ENCODE data around the gene HCN4.

Gene HCN4

GRCh38 chr15:73389971-73390544 lies 21.3 kb upstream of the HCN4 start:
- H2AFZ ChIP-seq (ENCODE audit: low read depth, low read length), result no peak overlapping the region
- no peak overlapping the region for H3K9ac ChIP-seq (ENCODE audit: low read length)
- no peak overlapping the region for H3K27ac ChIP-seq (ENCODE audit: low read length)
- H3K4me3 ChIP-seq (ENCODE audit: low read length), result no peak overlapping the region
- H3K9me3 ChIP-seq (ENCODE audit: insufficient read depth, low read length), result no peaks in the 10 kb centered on the region
- no peaks in the 10 kb centered on the region for H3K36me3 ChIP-seq (replicated peaks; ENCODE audit: low read depth, low read length)
- H3K4me1 ChIP-seq (ENCODE audit: low read length), result no peaks in the 10 kb centered on the region
- H4K20me1 ChIP-seq (ENCODE audit: insufficient read depth, low read length), result no peaks in the 10 kb centered on the region
- no peaks in the 10 kb centered on the region for H3K79me2 ChIP-seq (ENCODE audit: low read length)
- peaks cover 31% of the 10 kb centered on the region for H3K27me3 ChIP-seq (ENCODE audit: low read depth, low read length)
- no peak overlapping the region for H3K4me2 ChIP-seq (ENCODE audit: low read length)
- TF ChIP-seq CTCF (IDR thresholded peaks at IDR 0.05; ENCODE audit: low read depth, low read length) (no peak), EZH2phosphoT487 (IDR thresholded peaks at IDR 0.05; ENCODE audit: low read depth) (no peak)

- Histone ChIP-seq H3K4me1 (ENCODE audit: low read length) (no peaks in the 10 kb centered on the region), H3K9me3 (ENCODE audit: insufficient read depth, low read length) (no peaks in the 10 kb centered on the region), H2AFZ (ENCODE audit: low read depth, low read length) (no peak overlapping the region), H3K9ac (ENCODE audit: low read length) (no peak overlapping the region), H3K4me2 (ENCODE audit: low read length) (no peak overlapping the region), H4K20me1 (ENCODE audit: insufficient read depth, low read length) (no peaks in the 10 kb centered on the region), H3K27me3 (ENCODE audit: low read depth, low read length) (peaks cover 31% of the 10 kb centered on the region), H3K27ac (ENCODE audit: low read length) (no peak overlapping the region), H3K79me2 (ENCODE audit: low read length) (no peaks in the 10 kb centered on the region), H3K36me3 (replicated peaks; ENCODE audit: low read depth, low read length) (no peaks in the 10 kb centered on the region), H3K4me3 (ENCODE audit: low read length) (no peak overlapping the region)
- TF ChIP-seq CTCF (IDR thresholded peaks at IDR 0.05; ENCODE audit: low read depth, low read length) (no peak), EZH2phosphoT487 (IDR thresholded peaks at IDR 0.05; ENCODE audit: low read depth) (no peak)
Measured at GRCh38 chr15:73389539-73389938, 20.8 kb upstream of the HCN4 start.

- Histone ChIP-seq H3K4me3 (ENCODE audit: low read length) (no peak overlapping the region), H2AFZ (ENCODE audit: low read depth, low read length) (no peak overlapping the region), H3K9ac (ENCODE audit: low read length) (no peak overlapping the region), H3K4me2 (ENCODE audit: low read length) (no peak overlapping the region), H3K27ac (ENCODE audit: low read length) (no peak overlapping the region), H4K20me1 (ENCODE audit: insufficient read depth, low read length) (no peaks in the 10 kb centered on the region), H3K79me2 (ENCODE audit: low read length) (no peaks in the 10 kb centered on the region), H3K36me3 (replicated peaks; ENCODE audit: low read depth, low read length) (no peaks in the 10 kb centered on the region), H3K9me3 (ENCODE audit: insufficient read depth, low read length) (no peaks in the 10 kb centered on the region), H3K27me3 (ENCODE audit: low read depth, low read length) (peaks cover 34% of the 10 kb centered on the region), H3K4me1 (ENCODE audit: low read length) (no peaks in the 10 kb centered on the region)
- TF ChIP-seq EZH2phosphoT487 (IDR thresholded peaks at IDR 0.05; ENCODE audit: low read depth), result no peak
- no peak for TF ChIP-seq CTCF (IDR thresholded peaks at IDR 0.05; ENCODE audit: low read depth, low read length)
Measured at GRCh38 chr15:73388256-73388781, 19.6 kb upstream of the HCN4 start.

GRCh38 chr15:73387507-73388255 lies 18.9 kb upstream of the HCN4 start:
- H3K36me3 ChIP-seq (replicated peaks; ENCODE audit: low read depth, low read length), result no peaks in the 10 kb centered on the region
- H3K27ac ChIP-seq (ENCODE audit: low read length), result no peak overlapping the region
- no peaks in the 10 kb centered on the region for H3K79me2 ChIP-seq (ENCODE audit: low read length)
- H2AFZ ChIP-seq (ENCODE audit: low read depth, low read length), result no peak overlapping the region
- no peak for TF ChIP-seq EZH2phosphoT487 (IDR thresholded peaks at IDR 0.05; ENCODE audit: low read depth)
- no peak for TF ChIP-seq CTCF (IDR thresholded peaks at IDR 0.05; ENCODE audit: low read depth, low read length)
- no peaks in the 10 kb centered on the region for H4K20me1 ChIP-seq (ENCODE audit: insufficient read depth, low read length)
- H3K4me3 ChIP-seq (ENCODE audit: low read length), result no peak overlapping the region
- no peaks in the 10 kb centered on the region for H3K9me3 ChIP-seq (ENCODE audit: insufficient read depth, low read length)
- no peaks in the 10 kb centered on the region for H3K4me1 ChIP-seq (ENCODE audit: low read length)
- H3K9ac ChIP-seq (ENCODE audit: low read length), result no peak overlapping the region
- H3K4me2 ChIP-seq (ENCODE audit: low read length), result no peak overlapping the region
- peaks cover 33% of the 10 kb centered on the region for H3K27me3 ChIP-seq (ENCODE audit: low read depth, low read length)

All from OCI-LY3 (cell line).